Stimulated activated CD8-positive, alpha-beta memory T cell treated with anti-CD3 and anti-CD28 coated beads, Interleukin-15, amount 100 ng/mL, for 1 hour (primary cell): ENCODE data around the gene KATNB1.
A peak's percentile ranks its signal among the peaks of the same experiment; 100 is the strongest.
"Not testable (repeated sequence)": the region's sequence is repeated elsewhere in the genome, so short reads cannot be mapped to it uniquely, and the experiment has no call there.

Experiments
- DNase-seq: peaks from one replicate; pipeline ENCODE4 v3.0.0-alpha.2; 2020; ENCODE audit warnings: low read depth

KATNB1 gene

DNA sequence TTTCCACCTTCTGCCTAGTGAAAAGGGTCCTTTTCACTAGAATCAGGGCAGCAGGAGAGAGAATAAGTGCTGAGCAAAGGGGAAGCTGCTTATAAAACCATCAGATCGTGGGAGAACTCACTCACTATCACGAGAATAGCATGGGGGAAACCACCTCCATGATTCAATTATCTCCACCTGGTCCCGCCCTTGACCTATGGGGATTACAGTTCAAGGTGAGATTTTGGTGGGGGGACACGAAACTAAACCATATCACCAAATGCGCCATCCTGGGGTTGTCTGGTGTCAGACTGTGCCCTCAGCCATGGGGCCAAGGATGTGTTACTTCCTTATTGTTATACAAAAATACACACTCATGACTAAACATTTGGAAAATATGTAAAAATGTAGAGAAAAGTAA lies 10.4 kb upstream of the KATNB1 start:
- DNase-seq: no peak

DNA sequence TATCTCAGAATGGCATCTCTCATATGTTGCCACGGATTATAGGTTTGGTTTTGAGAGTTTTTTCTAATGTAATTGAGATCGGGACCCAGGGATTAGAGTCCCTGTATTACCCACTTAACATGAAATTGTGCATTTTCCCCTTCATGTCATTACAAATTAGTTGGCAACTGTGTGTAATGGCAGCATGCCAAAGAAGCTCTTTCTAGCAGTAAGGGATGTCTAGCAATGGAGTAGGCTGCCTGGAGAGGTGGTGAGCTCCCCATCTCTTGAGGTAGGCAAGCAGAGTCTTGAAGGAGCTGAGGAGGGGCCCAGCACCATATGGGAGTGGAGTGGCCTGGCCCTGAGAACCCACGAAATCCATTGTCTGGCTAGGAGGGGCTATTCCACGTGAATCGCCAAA lies 10.0 kb upstream of the KATNB1 start:
- no peak for DNase-seq

DNA sequence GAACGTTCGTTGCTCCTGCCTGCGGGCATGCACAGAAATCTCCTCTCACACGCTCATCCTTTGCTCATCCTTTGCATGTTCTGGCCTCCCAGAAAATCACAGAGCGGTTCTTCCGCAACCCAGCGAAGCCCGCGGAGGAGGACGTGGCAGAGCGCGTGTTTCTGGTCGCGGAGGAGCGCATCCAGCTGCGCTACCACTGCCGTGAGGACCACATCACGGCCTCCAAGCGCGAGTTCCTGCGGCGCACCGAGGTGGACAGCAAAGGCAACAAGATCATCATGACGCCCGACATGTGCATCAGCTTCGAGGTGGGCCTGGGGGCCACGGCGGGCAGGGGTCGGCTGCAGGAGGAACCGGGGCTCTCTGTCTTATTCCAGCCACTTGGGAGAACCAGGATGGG lies 9.6 kb upstream of the KATNB1 start:
- DNase-seq: no peak

DNA sequence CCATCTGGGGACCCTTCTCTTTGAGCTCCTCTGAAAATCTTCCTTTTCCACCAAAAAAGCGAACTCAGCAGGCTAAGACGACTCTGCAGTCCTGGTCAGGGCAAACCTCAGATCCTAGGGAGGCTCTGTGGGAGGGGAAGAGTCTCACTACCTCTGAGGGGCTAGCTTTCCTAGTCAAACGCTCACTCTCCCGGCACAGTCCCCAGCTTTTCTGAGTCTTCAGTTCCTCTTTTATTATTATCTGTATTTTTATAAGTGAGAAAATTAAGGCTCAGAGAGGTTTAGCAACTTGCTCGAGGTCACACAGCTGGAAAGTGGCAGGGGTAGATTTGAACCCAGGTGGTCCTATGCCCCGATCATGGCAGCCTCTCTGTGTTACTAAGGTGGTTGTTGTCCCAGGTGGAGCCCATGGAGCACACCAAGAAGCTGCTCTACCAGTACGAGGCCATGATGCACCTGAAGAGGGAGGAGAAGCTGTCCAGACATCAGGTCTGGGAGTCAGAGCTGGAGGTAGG lies 9.1 kb upstream of the KATNB1 start:
- DNase-seq: no peak

DNA sequence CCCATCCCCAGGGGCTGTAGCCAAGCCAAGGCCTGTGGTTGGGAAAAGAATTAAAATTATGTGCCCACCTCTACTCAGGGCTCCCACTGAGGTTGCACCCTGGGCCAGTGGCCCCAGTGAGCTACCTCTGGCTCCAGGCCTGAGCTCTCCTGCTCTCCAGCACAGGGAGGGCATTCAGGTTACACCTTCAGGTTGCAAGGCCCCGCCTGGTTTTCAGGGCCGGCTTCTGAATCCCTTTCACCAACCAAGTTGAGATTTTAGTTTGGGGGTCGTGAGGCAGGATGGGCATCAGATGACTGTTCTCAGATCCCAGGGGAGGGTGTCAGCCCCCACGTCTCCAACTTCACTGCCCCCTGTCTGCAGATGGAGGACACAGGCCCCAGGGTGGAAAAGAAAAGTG lies 8.0 kb upstream of the KATNB1 start:
- DNase-seq: no peak

DNA sequence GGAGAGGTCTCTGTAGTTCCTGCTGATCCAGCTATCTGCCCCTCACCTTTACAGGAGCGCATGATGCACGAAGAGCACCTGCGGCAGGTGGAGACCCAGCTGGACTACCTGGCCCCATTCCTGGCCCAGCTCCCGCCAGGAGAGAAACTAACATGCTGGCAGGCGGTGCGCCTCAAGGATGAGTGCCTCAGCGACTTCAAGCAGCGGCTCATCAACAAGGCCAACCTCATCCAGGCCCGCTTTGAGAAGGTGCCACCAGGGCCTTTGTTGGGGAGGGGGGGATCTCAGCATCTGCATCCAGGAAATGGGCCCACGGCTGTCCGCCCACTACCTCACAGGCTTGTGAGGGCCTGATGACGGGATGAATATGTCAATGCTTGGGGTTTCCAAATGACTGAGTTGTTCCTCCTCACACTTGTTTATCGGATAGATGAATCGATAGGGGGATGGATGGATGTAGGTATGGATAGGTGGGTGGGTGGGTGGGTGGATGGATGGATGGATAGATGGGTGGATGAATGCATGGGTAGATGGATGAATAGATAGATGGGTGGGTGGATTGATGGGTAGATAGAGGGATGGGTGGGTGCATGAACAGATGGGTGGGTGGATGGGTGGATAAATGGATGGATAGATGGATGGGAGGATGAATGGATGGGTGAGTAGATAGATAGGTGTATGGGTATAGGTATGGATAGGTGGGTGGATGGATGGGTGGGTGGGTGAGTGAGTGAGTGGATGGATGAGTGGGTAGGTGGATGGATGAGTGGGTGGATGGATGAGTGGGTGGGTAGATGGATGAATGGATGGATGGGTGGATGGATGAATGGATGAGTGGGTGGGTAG lies 7.0 kb upstream of the KATNB1 start:
- no peak for DNase-seq

DNA sequence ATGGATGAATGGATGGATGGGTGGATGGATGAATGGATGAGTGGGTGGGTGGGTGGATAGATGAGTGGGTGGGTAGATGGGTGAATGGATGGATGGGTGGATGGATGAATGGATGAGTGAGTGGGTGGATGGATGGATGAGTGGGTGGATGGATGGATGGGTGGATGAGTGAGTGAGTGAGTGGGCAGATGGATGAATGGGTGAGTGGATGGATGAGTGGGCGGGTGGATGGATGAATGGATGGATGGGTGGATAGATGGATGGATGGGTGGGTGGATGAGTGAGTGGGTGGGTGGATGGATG lies 6.4 kb upstream of the KATNB1 start:
- no peak for DNase-seq

DNA sequence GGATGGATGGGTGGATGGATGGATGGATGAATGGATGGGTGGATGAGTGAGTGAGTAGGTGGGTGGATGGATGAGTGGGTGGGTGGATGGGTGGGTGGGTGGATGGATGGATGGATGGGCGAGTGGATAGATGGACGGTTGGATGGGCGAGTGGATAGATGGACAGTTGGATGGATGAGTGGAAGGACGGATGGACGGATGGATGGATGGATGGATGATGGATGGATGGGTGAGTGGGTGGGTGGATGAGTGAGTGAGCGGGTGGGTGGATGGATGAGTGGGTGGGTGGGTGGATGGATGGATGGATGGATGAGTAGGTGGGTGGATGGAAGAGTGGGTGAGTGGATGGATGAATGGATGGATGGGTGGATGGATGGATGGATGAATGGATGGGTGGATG lies 5.7 kb upstream of the KATNB1 start:
- DNase-seq: not testable (repeated sequence)

DNA sequence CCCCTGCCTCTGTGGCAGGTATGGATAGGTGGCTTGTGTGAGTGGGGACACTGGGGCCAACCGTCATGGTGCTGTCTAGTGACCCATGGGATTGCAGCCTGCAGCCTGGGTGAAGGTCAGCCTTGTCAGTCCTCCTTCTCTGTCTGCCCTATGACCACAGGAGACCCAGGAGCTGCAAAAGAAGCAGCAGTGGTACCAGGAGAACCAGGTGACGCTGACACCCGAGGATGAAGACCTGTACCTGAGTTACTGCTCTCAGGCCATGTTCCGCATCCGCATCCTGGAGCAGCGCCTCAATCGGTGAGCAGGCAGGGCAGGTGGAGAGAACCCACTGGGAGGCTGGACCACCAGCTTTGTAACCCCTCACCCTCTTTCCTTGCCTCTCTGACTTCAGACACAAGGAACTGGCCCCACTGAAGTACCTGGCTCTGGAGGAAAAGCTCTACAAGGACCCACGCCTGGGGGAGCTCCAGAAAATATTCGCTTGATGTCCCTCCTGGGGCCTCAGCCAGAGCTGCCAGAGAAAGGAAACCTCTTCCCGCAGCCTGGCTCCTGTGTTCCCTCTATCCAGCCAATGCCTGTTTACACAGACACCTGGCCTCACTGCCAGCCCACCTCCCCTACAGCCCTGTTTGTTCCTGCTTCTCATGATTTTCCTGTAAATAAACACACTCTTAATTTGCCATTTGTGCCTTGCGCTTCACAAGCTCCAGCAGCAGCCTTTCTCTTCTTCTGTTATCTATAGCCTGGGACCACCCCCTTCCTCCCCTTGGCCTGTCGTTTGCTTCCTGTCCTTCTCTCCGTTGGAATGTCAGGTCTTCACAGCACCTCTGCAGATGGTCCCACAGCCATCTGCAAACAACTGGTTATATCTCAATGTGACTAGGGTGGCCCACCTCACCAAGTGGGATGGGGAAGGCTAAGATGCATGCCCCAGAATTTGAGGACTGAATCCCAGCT lies 4.5 kb upstream of the KATNB1 start:
- no peak for DNase-seq

DNA sequence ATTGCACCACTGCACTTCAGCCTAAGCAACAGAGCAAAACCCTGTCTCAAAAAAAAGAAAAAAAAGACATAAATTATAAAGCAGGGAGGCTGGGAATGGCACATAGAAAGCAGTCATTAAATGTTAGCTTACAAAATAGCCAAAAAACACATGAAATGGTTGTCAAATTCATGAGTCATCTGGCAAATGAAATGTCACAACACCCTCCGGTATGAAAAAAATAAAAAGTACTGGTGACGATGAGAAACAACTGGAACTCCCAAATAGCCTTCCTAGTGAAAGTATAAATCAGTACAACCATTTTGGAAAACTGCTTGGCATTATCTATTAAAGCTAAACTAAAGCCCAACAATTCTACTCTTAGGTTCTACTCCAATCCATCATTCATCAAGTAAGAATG lies 3.5 kb upstream of the KATNB1 start:
- DNase-seq: no peak

DNA sequence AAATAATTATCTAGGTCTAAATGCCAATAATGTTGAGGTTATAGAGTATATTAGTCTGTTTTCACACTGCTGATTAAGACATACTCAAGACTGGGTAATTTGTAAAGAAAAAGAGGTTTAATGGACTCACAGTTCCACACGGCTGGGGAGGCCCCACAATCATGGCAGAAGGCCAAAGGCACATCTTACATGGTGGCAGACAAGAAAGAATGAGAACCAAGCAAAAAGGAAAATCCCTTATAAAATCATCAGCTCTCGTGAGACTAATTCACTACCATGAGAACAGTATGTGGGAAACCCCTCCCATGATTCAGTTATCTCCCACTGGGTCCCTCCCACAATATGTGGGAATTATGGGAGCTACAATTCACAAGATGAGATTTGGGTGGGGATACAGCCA lies 2.9 kb upstream of the KATNB1 start:
- no peak for DNase-seq

DNA sequence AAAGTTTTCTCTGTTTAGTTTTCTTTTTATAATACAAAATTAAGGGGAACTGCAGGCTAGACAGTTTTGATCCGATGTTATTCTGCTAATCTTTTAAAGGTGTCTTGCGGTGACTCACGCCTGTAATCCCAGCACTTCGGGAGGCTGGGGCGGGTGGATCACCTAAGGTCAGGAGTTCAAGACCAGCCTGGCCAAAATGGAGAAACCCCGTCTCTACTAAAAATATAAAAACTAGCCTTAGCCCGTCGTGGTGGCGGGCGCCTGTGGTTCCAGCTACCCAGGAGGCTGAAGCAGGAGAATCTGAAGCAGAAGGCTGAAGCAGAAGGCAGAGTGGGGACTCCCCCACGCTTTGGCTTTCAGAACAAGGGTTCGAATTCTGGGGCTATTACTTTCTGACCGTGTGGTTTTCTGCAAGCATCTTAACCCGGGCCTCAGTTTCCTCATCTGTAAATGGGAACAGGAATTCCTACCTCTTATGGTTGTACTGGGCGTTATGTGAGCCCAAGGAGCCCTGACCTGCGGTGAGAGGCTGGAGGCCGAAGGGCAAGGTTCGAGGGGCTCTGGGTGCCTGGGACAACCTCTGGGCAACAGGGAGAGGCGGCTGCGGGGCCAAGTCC lies 1.2 kb upstream of the KATNB1 start:
- no peak for DNase-seq

DNA sequence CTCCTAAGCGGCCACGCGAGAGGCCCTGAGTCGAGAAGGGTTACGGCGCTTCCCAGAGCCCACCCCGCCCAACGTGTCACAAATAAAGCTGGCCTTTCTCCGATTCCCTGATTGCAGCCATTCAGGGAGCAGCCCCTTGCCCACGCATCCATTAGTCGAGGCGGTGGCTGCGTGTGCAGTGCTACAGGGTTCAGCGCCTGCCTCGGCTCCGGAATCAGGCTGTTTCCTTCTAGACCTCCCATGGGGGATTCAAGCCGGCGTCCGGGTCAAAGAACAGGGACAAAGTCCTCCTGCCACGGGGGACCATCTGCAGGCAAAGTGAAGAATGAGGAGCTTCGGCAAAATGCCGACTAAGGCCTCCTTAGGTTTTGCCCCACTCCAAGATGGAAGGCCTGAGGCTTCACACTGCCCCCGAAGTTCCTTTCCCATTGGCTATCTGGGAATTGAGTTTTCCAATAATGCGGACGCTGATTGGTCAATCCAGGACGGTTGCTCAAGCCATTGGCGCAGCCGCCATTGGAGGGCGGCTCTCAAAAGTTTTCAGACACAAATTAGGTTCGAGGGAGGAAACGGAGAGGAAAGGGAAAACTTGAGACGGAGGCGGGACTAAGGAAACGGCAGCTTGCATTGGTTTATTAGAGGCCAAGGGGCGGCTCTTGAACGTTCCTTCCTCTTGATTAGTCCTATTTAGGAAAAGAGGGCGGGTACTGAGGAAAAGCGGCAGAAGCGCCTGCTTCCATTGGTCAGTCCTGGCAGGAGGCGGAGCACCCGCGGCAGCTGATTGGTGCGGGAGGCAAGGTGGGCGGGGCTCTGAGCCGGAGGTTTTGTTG lies 430 bp upstream of the KATNB1 start:
- DNase-seq: peak; percentile 93

DNA sequence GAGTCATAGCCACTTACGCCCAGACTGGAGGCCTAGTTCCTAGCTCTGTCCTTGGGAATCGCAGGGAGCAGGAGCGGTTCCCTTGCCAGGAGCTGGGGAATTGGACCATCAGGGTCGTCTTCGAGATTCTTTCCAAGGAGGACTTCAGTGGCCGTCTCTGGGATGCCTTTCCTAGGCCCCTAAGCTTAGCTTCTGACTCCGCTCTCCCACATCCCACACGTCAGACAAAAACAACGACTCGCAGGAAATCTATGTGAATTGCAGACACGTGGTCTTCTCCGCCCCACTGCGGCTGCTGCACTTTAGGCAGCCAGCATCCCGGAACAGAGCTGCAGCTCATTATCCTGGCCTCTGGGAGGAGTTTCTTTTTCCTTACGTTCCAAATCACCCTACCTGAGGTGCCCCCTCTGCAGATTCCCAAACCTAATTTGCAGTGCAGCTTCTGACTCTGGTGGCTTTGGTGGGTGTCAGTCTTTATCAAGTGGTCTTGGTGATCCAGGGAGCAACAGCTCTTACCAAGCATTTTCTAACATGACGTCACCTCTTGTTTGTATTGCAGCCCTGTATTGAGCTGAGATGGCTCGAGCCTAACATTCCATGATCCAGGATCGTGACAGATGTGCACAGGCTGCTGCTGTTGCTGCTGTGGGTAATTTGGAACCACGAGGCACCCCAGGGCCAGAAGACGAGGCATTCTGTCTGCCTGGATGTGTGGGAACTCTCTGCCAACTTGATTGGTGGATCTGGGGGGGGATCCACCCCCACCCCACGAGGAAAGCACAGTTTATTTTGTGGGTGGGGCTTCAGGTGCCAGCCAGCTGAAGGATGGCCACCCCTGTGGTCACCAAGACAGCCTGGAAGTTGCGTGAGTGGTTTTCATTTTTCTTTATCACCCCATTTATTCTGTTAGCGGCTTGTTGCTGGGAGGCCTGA lies 1.1 kb downstream of the KATNB1 start:
- no peak for DNase-seq

DNA sequence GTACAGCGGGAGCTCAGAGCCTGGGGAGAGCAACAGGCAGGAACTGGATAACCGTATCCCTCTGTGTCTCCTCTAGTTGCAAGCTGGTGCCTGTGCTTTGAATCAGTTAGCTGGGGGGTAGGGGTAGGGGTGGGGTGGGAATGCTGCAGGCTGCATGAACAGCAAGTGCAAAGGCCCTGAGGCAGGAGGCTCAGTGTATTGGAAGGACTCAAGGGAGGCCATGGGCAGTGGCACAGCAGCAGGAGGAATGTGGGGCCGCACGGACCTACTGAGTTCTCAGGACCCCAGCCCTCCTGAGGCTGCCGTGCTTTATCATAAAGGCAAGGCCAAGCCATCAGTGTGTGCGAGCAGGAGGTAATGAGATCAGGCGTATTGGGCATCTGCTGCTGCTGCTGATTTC lies 3.3 kb downstream of the KATNB1 start:
- no peak for DNase-seq

DNA sequence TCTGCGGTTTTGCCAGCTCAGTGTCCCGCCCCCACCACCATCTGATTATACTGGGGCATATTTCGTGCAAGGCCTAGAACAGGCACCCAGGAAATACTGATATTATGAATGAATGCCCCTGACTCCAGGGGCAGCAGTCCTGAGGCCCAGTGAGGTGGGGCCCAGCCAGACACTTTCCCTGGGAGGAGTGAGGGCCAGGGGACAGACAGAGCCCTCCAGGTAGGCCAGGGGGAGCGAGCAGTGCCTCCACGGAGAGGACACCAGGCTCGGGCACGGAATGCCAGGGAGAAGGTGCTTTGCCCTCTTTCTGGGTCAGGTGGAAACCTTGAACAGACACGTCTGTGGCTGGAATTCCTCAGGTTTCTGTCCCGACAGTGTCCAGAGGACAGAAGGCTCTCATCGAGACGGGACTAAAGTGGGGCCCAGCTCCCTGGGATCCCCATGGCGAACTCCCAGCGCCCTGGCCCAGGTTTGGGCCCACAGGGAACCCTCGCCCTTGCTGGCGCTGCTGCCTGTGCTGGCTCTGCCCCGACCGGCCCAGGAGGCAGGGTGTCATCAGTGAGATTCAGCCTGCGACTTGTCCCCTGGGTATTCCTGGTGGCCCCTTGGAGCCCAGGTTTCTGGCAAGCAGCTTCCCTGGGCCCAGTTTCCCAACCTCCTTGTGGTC lies 4.3 kb downstream of the KATNB1 start:
- no peak for DNase-seq

DNA sequence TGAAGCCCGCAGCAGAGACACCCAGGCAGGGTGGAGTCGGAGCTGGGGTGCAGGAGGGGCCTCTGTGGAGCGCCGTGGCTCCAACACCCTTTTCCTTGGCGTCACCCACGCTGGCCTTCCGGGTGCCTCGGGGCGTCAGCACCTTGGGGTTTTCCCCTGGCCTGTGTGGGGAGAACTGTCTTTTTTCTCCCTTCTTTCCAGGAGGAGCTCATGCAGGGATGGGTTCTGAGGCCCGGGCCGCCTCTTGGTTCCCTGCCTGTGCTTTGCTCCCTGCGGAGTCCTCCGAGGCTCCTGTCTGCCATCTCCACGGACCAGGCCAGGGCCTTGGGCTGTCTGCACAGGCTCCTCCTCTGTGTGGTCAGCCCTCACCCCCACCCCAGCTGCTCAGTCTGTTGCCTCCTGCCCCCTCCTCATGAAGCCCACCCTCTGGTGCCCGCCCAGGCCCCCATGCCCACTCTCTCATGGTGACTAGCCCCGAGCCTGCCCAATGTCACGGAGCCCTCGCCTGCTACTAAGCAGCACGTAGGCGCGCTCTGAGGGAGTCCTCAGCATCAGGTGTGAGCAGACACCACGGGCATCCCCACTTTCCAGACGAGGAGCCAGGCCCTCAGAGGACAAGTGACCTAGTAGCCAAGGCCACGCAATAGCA lies 5.0 kb downstream of the KATNB1 start:
- no peak for DNase-seq

DNA sequence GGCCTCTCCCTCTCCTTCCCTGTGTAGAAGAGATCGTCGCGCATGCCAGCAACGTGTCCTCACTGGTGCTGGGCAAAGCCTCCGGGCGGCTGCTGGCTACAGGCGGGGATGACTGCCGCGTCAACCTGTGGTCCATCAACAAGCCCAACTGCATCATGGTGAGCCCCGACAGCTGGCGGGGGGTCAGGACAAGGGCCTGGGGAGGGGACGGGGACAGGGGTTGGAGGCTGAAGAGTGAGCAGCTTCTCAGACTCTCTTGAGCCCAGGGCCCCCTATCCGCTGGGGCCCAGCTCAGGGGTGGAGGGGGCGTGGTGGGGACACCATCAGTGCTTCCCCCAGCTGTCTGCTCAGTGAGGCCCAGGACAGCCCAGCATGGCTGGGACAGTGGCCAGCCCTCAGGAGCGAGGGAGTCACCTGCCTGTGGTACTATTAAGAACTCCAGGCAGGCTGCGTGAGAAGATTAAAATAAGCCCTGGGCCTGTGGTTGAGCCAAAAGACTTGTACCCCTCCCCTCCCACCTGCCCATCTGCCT lies 6.2 kb downstream of the KATNB1 start:
- no peak for DNase-seq

DNA sequence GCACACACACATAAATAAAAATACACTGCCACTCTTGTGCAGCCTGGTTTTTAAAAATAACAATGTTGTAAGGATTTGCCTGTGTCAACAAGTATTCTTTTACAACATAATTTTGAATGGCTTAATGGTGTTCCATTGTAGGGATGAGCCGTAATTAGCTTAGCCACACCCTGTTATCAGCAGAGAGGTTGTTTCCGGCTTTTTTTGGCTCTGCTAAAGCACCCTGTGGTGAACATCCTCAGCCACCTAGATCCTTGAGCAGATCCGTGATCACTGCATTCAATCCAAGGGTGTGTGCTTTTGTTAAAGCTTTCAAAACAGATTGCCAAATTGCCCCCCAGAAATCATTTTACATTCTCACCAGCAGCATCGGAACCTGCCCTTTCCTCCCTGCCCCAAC lies 7.0 kb downstream of the KATNB1 start:
- no peak for DNase-seq
